NCI-H526 treated with DMSO at 0.1 percent for 48 hours (cell line): ENCODE data around the gene CFD.

Experiments
- DNase-seq: peaks from one replicate; lab custom pipeline; 2025; lab: John Stamatoyannopoulos, UW

The CFD gene

DNA sequence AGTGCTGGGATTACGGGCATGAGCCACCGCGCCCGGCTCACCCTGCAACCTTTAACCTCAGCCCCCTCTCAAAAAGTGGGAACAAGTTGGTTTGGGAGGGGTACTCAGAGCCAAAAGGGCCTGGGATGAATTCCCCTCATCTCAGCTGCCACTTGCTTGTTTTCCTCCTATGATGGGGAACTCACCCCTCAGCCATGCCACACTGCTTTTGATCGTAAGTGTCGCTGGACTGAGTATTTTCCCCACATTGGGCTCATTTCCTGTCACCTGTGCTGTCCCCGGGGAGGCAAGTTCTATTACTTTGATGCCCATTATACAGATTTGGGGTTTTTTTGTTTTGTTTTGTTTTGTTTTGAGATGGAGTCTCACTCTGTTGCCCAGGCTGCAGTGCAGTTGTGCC is 47.0 kb downstream of the CFD start:
- no peak for DNase-seq

GRCh38 chr19:907183-907853 is 47.9 kb downstream of the CFD start:
- DNase-seq = no peak

DNA sequence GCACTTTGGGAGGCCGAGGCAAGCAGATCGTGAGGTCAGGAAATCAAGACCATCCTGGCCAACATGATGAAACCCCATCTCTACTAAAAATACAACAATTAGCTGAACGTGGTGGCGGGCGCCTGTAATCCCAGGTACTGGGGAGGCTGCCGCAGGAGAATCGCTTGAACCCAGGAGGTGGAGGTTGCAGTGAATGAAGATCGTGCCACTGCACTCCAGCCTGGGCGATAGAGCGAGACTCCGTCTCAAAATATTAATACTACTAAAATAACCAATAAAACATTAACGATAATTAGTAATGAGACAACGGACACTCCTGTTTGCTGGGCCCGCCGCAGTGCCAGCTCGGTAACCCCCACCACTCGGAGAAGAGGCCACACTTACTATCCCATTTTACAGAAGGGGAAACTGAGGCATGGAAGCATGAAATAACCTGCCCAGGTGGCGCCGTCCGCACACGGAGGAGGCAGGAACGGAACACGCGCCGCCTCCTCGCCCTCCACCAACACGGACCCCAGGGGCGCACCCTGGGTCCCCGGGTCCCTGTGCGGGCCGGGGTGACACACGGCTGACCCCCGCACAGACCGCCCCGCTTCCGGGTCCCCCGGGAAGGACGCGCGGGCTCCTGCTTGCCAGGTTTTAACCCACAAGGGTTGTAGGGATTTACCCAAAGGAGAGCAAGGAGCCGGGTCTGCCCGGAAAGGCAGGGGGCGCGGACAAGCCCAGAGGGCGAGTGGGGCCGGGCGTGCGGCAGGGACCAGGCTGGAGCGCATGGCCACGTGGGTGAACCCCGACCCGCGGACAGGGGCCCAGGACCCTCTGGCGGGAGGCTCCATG is 52.0 kb downstream of the CFD start:
- no peak for DNase-seq

GRCh38 chr19:912181-913079 is 53.0 kb downstream of the CFD start:
- DNase-seq = no peak
